H1 (cell line): ENCODE results near the gene VAMP2. TPM values are rescaled to one million over a fixed set of nuclear protein-coding genes. Genes with fewer than 3 reads are reported as not detected.

Experiments used
- POLR2A ChIP-seq, 2 experiments: IDR thresholded peaks; 1 replicate in 1 of 2; 2 replicates in 1 of 2; pipeline ENCODE4 v1.6.1; 2011; ENCODE audit warnings: low read depth in 2 of 2, low read length in 2 of 2, mild to moderate bottlenecking in 2 of 2; ENCODE audit errors: control extremely low read depth in 1 of 2
- RBBP5 ChIP-seq: IDR thresholded peaks from 2 replicates; pipeline ENCODE4 v1.7.1; 2012; ENCODE audit warnings: low read depth, mild to moderate bottlenecking, inconsistent platforms, low read length, moderate library complexity, borderline replicate concordance
- polyA plus RNA-seq, 7 experiments: library from polyadenylated mRNA; depleted of rRNA in 3 of 7; stranded (reverse) in 5 of 7; unstranded in 2 of 7; fragments of >200 nt in 5 of 7; fragments of 200-250 nt in 2 of 7; gene quantifications; 1 replicate in 5 of 7; 2 replicates in 1 of 7; 4 replicates in 1 of 7; pipeline versions ENCODE4 v1.2.1 to v1.2.3, GENCODE V29; 2011 to 2013; ENCODE audit warnings: missing spikeins in 2 of 7, mixed read lengths in 2 of 7
- total RNA-seq: library from RNA; stranded (reverse); fragmentation: NEBNext Ultra II Directional; extraction: Animal tissue kit (Norgen Biotek cat#: 25700); gene quantifications from 2 replicates; pipeline ENCODE4 v1.2.1, GENCODE V29; 2021

The VAMP2 gene
- total and polyA plus RNA-seq, 2 of the 8 experiments (the other 6 are each of a cell fraction or from before 2014, with no cell fraction given), result 19.3 to 20.5 TPM

DNA sequence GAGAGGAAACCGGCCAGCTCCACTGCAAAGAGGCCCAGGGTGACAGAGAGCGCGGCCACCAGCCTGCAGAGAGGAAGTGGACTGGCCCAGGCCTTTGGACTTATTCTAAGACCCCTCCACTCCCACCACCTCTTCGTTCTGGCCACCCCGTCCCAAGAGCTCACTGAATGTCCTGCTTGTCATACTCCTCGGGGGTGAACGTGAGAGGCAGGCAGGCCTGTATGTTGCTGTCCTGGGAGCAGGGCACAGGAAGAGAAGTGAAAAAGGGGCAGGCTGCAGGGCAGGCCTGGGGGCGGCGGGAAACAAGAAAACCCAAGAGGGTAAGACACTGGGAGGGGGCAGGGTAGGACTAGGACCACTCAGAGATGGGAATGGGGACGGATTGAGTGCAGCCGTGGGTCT is 13.0 kb upstream of the VAMP2 start (continued):
- no peak for TF ChIP-seq RBBP5
- TF ChIP-seq POLR2A (IDR thresholded peaks at IDR 0.05; ENCODE audit: control extremely low read depth in 1 of 2, low read depth in 2 of 2, low read length in 2 of 2), result no peak
